Right lung (tissue), 5 donors: ENCODE data around the gene PRDM11. TPM values are rescaled to one million over a fixed set of nuclear protein-coding genes. Genes with fewer than 3 reads are reported as not detected.

Source experiments
- polyA plus RNA-seq, 5 donors: library from polyadenylated mRNA; unstranded; fragments of 120-200 nt; gene quantifications; one replicate each; pipeline versions ENCODE4 v1.2.1 to v1.2.3, GENCODE V29; 2013; ENCODE audit warnings: inconsistent platforms in 1 of 5, low replicate concordance in 1 of 5; ENCODE audit not compliant: insufficient read length in 5 of 5, insufficient read depth in 1 of 5

Gene PRDM11
- polyA plus RNA-seq, 5 donors, result 14.2 to 24.7 (median 21.8) TPM

Other genes with a start within 250 kb of the PRDM11 start
- 10 to 100 TPM; 39.1 to 68.4 (median 51.3) TPM for gene TP53I11, start 195.8 kb upstream of the PRDM11 start, polyA plus RNA-seq
- 1 to 10 TPM; 3.6 to 4.8 (median 4.4) TPM for gene SYT13, start 139.7 kb downstream of the PRDM11 start, polyA plus RNA-seq